GM20000 (cell line): ENCODE measurements around the gene GID4.
"Not testable (repeated sequence)": the region's sequence is repeated elsewhere in the genome, so short reads cannot be mapped to it uniquely, and the experiment has no call there.

ENCODE experiments used
- DNase-seq: peaks from one replicate; pipeline ENCODE4 v3.0.0; 2012; ENCODE audit warnings: low spot score
- TF ChIP-seq, protein P1 (sequence below): IDR thresholded peaks from 2 replicates; pipeline ENCODE4 v1.5.1; 2012; ENCODE audit warnings: mild to moderate bottlenecking, control low read depth; ENCODE audit errors: extremely low read depth, missing control alignments

Gene GID4

GRCh38 chr17:18038861-18039534 is at the start of gene GID4, which contains the start of gene ATPAF2:
Gene GID4 (plus strand): TSS chr17:18039408. CDS start chr17:18039465, 57 bp downstream.
Gene ATPAF2 (minus strand): TSS chr17:18039168. CDS start chr17:18039013, 155 bp downstream.
- DNase-seq: peak; percentile 99
- TF ChIP-seq, protein P1, sequence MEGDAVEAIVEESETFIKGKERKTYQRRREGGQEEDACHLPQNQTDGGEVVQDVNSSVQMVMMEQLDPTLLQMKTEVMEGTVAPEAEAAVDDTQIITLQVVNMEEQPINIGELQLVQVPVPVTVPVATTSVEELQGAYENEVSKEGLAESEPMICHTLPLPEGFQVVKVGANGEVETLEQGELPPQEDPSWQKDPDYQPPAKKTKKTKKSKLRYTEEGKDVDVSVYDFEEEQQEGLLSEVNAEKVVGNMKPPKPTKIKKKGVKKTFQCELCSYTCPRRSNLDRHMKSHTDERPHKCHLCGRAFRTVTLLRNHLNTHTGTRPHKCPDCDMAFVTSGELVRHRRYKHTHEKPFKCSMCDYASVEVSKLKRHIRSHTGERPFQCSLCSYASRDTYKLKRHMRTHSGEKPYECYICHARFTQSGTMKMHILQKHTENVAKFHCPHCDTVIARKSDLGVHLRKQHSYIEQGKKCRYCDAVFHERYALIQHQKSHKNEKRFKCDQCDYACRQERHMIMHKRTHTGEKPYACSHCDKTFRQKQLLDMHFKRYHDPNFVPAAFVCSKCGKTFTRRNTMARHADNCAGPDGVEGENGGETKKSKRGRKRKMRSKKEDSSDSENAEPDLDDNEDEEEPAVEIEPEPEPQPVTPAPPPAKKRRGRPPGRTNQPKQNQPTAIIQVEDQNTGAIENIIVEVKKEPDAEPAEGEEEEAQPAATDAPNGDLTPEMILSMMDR: no peak

DNA sequence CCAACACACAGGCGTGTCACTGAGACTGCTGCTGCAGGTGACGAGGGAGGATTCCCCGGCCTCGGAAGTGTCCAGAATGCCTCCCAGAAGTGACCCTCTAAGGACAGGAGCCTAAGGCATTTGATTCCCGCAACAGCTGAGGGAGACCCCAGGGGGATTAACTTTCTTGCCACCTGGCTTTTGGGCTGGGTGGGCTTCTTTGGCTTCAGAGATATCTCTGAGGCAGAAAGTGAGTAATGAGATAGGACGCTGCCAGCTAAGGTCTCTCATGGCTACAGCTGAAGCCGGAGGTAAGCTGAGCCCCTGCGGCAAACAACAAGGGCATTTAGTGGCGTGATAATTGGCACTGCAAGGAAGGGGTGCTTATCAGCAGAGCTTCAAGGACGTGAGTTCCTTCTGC is 49.6 kb upstream of the GID4 start:
- TF ChIP-seq, protein P1: no peak
- DNase-seq: no peak

- TF ChIP-seq, protein P1: no peak
- DNase-seq: no peak
These were observed 48.9 kb upstream of the GID4 start for GRCh38 chr17:17990282-17990681.

GRCh38 chr17:17993366-17993765 is 45.8 kb upstream of the GID4 start:
- TF ChIP-seq, protein P1: no peak

GRCh38 chr17:17993852-17994251 is 45.4 kb upstream of the GID4 start:
- TF ChIP-seq, protein P1: no peak
- DNase-seq: no peak

More at GRCh38 chr17:17993366-17993765, 45.8 kb upstream of the GID4 start:
- no peak for DNase-seq

DNA sequence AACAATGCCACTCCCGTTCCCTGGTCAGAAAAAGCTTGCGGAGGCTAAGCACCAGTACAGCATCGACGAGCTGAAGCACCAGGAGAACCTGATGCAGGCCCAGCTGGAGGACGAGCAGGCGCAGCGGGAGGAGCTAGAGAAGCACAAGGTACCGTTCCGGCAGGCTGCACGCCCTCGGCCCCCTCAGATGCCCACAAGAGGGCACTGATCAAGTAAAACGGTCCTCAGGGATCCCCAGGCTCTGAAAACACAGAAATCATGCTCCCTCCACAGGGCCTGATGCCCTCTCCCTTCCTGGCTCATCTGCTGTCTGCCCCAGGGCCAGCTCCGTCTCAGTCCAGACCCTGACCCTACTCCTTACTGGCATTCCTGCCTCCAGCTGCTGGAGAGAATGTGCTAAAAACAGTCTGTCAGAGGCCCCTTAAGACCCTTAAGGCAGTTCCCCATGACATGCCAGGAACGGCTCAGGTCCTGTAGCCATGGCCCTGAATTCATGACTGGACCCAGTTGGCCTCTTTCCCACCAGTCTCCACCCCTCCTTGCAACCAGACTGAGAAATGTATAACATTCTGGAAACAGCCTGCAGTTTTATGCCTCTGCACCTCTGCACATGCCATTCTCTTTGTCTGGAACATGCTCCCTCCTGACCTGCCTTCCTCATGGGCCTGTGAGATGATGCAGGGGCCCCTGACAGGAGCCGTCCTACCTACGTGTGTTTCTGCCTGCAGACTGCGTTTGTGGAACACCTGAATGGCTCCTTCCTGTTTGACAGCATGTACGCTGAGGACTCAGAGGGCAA is 44.7 kb upstream of the GID4 start:
- no peak for DNase-seq
- TF ChIP-seq, protein P1: no peak

GRCh38 chr17:17995887-17996286 is 43.3 kb upstream of the GID4 start:
- DNase-seq: not testable (repeated sequence)
